HepG2 (cell line): ENCODE results near the gene ANKRD35. TPM values are rescaled to one million over a fixed set of nuclear protein-coding genes. Genes with fewer than 3 reads are reported as not detected.

Experiments
- ATF1 ChIP-seq: IDR thresholded peaks from 2 replicates; pipeline ENCODE4 v1.6.1; 2016; ENCODE audit warnings: mild to moderate bottlenecking, control low read depth
- DMAP1 ChIP-seq: IDR thresholded peaks from 2 replicates; pipeline ENCODE4 v1.6.1; 2016
- HBP1 ChIP-seq: IDR thresholded peaks from 2 replicates; pipeline ENCODE4 v1.6.1; 2016; ENCODE audit warnings: low read depth, control low read depth
- MAF1 ChIP-seq: sonication (generic); formaldehyde crosslinking; IDR thresholded peaks from 2 replicates; pipeline ENCODE4 v1.5.0; 2020; ENCODE audit warnings: missing genetic modification reagents, borderline replicate concordance
- MIER2 ChIP-seq: IDR thresholded peaks from 2 replicates; pipeline ENCODE4 v1.6.1; 2016; ENCODE audit warnings: missing biosample characterization, missing genetic modification reagents
- RARA ChIP-seq: IDR thresholded peaks from 2 replicates; pipeline ENCODE4 v1.6.1; 2016; ENCODE audit warnings: missing genetic modification reagents, missing compliant biosample characterization
- SCMH1 ChIP-seq: sonication (generic); formaldehyde crosslinking; IDR thresholded peaks from 2 replicates; pipeline ENCODE4 v1.9.0; 2021; ENCODE audit warnings: missing genetic modification reagents, mild to moderate bottlenecking, borderline replicate concordance
- SIX4 ChIP-seq: sonication (generic); formaldehyde crosslinking; IDR thresholded peaks from 2 replicates; pipeline ENCODE4 v1.4.0; 2020; ENCODE audit warnings: missing genetic modification reagents
- SOX6 ChIP-seq, 2 experiments: fragments of 450-650 bp in 1 of 2; sonication (generic) in 1 of 2; formaldehyde crosslinking in 1 of 2; IDR thresholded peaks; 2 replicates each; pipeline versions ENCODE4 v1.4.0 to v1.6.1; 2017 to 2020; ENCODE audit warnings: antibody characterized with exemption in 1 of 2, mild to moderate bottlenecking in 1 of 2, missing genetic modification reagents in 1 of 2
- TEAD3 ChIP-seq: optimal IDR thresholded peaks from 2 replicates; pipeline ENCODE3; 2016; ENCODE audit warnings: borderline replicate concordance
- ZBTB3 ChIP-seq: sonication (generic); formaldehyde crosslinking; IDR thresholded peaks from 2 replicates; pipeline ENCODE4 v1.4.0; 2020; ENCODE audit warnings: low read depth, mild to moderate bottlenecking, moderate library complexity, missing genetic modification reagents, borderline replicate concordance
- ZFP62 ChIP-seq: sonication (generic); formaldehyde crosslinking; IDR thresholded peaks from 2 replicates; pipeline ENCODE4 v1.4.0; 2020; ENCODE audit warnings: missing genetic modification reagents
- ZNF136 ChIP-seq: sonication (generic); formaldehyde crosslinking; IDR thresholded peaks from 2 replicates; pipeline ENCODE4 v1.8.1; 2022; ENCODE audit warnings: low read depth, mild to moderate bottlenecking, moderate library complexity, missing genetic modification reagents
- ZNF282 ChIP-seq: fragments of 450-650 bp; IDR thresholded peaks from 2 replicates; pipeline ENCODE4 v1.6.1; 2018; ENCODE audit not compliant: partially characterized antibody
- ZNF569 ChIP-seq: sonication (generic); formaldehyde crosslinking; IDR thresholded peaks from 2 replicates; pipeline ENCODE4 v1.5.0; 2020; ENCODE audit warnings: mild to moderate bottlenecking, missing genetic modification reagents, moderate library complexity, borderline replicate concordance
- ZNF607 ChIP-seq: sonication (generic); formaldehyde crosslinking; IDR thresholded peaks from 2 replicates; pipeline ENCODE4 v1.5.1; 2020; ENCODE audit warnings: missing genetic modification reagents, mild to moderate bottlenecking, borderline replicate concordance
- ZNF766 ChIP-seq: sonication (generic); formaldehyde crosslinking; IDR thresholded peaks from 2 replicates; pipeline ENCODE4 v1.5.0; 2020; ENCODE audit warnings: missing genetic modification reagents, borderline replicate concordance
- ZNF788 ChIP-seq: sonication (generic); formaldehyde crosslinking; IDR thresholded peaks from 2 replicates; pipeline ENCODE4 v1.5.0; 2020; ENCODE audit warnings: mild to moderate bottlenecking, missing genetic modification reagents, borderline replicate concordance
- ZSCAN25 ChIP-seq: sonication (generic); formaldehyde crosslinking; IDR thresholded peaks from 2 replicates; pipeline ENCODE4 v1.8.0; 2022; ENCODE audit warnings: mild to moderate bottlenecking, missing genetic modification reagents
- polyA plus RNA-seq, 8 experiments: library from polyadenylated mRNA; depleted of rRNA in 3 of 8; stranded (reverse) in 7 of 8; unstranded in 1 of 8; fragments of >200 nt; fragmentation: Illumina TruSeq in 4 of 8; extraction: Trizol in 4 of 8; gene quantifications; 2 replicates each; pipeline versions ENCODE4 v1.2.1 to v1.2.3, GENCODE V29; 2011 to 2016; ENCODE audit warnings: low read depth in 4 of 8, missing spikeins in 1 of 8, mixed read lengths in 1 of 8; ENCODE audit not compliant: insufficient read depth in 1 of 8
- total RNA-seq, 5 experiments: library from RNA; depleted of rRNA; stranded (reverse); fragments of >200 nt; fragmentation: Illumina TruSeq; extraction: Trizol; gene quantifications; 2 replicates each; pipeline ENCODE4 v1.2.3, GENCODE V29; 2016; ENCODE audit warnings: low read depth in 1 of 5
- TF ChIP-seq, protein P1 (sequence below): sonication (generic); formaldehyde crosslinking; IDR thresholded peaks from 2 replicates; pipeline ENCODE4 v1.4.0; 2020; ENCODE audit warnings: mild to moderate bottlenecking, missing genetic modification reagents, borderline replicate concordance
- TF ChIP-seq, protein P2 (sequence below): sonication (generic); formaldehyde crosslinking; IDR thresholded peaks from 2 replicates; pipeline ENCODE4 v1.4.0; 2020; ENCODE audit warnings: missing genetic modification reagents

Gene ANKRD35
- total and polyA plus RNA-seq, 2 of the 13 experiments (the other 11 are each of a cell fraction or from before 2014, with no cell fraction given), result 0.02 TPM; not detected in 1

- TF ChIP-seq, protein P1, sequence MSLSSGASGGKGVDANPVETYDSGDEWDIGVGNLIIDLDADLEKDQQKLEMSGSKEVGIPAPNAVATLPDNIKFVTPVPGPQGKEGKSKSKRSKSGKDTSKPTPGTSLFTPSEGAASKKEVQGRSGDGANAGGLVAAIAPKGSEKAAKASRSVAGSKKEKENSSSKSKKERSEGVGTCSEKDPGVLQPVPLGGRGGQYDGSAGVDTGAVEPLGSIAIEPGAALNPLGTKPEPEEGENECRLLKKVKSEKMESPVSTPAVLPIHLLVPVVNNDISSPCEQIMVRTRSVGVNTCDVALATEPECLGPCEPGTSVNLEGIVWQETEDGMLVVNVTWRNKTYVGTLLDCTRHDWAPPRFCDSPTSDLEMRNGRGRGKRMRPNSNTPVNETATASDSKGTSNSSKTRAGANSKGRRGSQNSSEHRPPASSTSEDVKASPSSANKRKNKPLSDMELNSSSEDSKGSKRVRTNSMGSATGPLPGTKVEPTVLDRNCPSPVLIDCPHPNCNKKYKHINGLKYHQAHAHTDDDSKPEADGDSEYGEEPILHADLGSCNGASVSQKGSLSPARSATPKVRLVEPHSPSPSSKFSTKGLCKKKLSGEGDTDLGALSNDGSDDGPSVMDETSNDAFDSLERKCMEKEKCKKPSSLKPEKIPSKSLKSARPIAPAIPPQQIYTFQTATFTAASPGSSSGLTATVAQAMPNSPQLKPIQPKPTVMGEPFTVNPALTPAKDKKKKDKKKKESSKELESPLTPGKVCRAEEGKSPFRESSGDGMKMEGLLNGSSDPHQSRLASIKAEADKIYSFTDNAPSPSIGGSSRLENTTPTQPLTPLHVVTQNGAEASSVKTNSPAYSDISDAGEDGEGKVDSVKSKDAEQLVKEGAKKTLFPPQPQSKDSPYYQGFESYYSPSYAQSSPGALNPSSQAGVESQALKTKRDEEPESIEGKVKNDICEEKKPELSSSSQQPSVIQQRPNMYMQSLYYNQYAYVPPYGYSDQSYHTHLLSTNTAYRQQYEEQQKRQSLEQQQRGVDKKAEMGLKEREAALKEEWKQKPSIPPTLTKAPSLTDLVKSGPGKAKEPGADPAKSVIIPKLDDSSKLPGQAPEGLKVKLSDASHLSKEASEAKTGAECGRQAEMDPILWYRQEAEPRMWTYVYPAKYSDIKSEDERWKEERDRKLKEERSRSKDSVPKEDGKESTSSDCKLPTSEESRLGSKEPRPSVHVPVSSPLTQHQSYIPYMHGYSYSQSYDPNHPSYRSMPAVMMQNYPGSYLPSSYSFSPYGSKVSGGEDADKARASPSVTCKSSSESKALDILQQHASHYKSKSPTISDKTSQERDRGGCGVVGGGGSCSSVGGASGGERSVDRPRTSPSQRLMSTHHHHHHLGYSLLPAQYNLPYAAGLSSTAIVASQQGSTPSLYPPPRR, result no peak; the same call in 1 of the 2 replicates
- TF ChIP-seq RARA (CRISPR knock-in tag) (0 out of 2 replicates have a peak, but pooled peaks have one; percentile 8), ZNF788 (no peak; the same call in 1 of the 2 replicates), DMAP1 (CRISPR knock-in tag) (peak; percentile 97), MIER2 (peak; percentile 52; the same call in 1 of the 2 replicates), SCMH1 (CRISPR knock-in tag) (no peak), HBP1 (CRISPR knock-in tag) (0 out of 2 replicates have a peak, but pooled peaks have one; percentile 76), TEAD3 (CRISPR knock-in tag) (peak; percentile 22), ZBTB3 (CRISPR knock-in tag) (no peak), ZNF282 (no peak), ZFP62 (CRISPR knock-in tag) (no peak), MAF1 (CRISPR knock-in tag) (0 out of 2 replicates have a peak, but pooled peaks have one; percentile 37), ZNF569 (no peak), ZNF766 (CRISPR knock-in tag) (no peak), SIX4 (no peak; the same call in 1 of the 2 replicates), ZNF136 (CRISPR knock-in tag) (no peak), ATF1 (no peak), ZNF607 (CRISPR knock-in tag) (peak; percentile 70; the same call in 1 of the 2 replicates), SOX6 (IDR thresholded peaks at IDR 0.05) (no peak), SOX6 (CRISPR knock-in tag; IDR thresholded peaks at IDR 0.05) (peak; percentile 56), ZSCAN25 (CRISPR knock-in tag) (no peak)
- TF ChIP-seq, protein P2, sequence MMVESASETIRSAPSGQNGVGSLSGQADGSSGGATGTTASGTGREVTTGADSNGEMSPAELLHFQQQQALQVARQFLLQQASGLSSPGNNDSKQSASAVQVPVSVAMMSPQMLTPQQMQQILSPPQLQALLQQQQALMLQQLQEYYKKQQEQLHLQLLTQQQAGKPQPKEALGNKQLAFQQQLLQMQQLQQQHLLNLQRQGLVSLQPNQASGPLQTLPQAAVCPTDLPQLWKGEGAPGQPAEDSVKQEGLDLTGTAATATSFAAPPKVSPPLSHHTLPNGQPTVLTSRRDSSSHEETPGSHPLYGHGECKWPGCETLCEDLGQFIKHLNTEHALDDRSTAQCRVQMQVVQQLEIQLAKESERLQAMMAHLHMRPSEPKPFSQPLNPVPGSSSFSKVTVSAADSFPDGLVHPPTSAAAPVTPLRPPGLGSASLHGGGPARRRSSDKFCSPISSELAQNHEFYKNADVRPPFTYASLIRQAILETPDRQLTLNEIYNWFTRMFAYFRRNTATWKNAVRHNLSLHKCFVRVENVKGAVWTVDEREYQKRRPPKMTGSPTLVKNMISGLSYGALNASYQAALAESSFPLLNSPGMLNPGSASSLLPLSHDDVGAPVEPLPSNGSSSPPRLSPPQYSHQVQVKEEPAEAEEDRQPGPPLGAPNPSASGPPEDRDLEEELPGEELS (CRISPR knock-in tag), result no peak; the same call in 1 of the 2 replicates
Measured at GRCh38 chr1:145823565-145824498, 61.8 kb downstream of the ANKRD35 start, which contains the start of the genes POLR3C and RNF115 (continued).
